IMR-90 (cell line): ENCODE results near the gene PITPNC1. TPM values are rescaled to one million over a fixed set of nuclear protein-coding genes. Genes with fewer than 3 reads are reported as not detected.

Experiments used
- ATAC-seq: fragments of 200-7000 bp; cut with Tn5 transposase; 2 replicates; pipeline ENCODE4 v1.9.1; 2020; ENCODE audit warnings: low read depth, mild to moderate bottlenecking, moderate library complexity
- BruUV-seq: library from RNA; stranded (reverse); fragments of 400-500 nt; replicated peaks from 2 replicates; lab custom pipeline; 2021; lab: Mats Ljungman, UMichigan
- CTCF ChIA-PET: fragments of 300-600 bp; formaldehyde crosslinking; extraction: SDS; loops from one replicate; lab custom pipeline; 2021; ENCODE audit warnings: antibody characterized with exemption; lab: Yijun Ruan, JAX
- POLR2A ChIA-PET: fragments of 300-600 bp; sonication (Branson Sonifier 250); formaldehyde crosslinking; loops from one replicate; lab custom pipeline; 2022; ENCODE audit warnings: antibody characterized with exemption; ENCODE audit not compliant: unreplicated experiment; lab: Charles Lee
- DNase-seq: peaks from one replicate; pipeline ENCODE4 v3.0.0; 2013
- H2AFZ ChIP-seq: replicated peaks from 2 replicates; pipeline ENCODE3; 2013; ENCODE audit warnings: low read length, mild to moderate bottlenecking; ENCODE audit not compliant: poor library complexity
- H2AK5ac ChIP-seq: 2 replicates; pipeline ENCODE4 v1.6.1; 2013; ENCODE audit warnings: low read depth, low read length, inconsistent platforms
- H2AK9ac ChIP-seq: replicated peaks from 2 replicates; pipeline ENCODE3; 2013; ENCODE audit warnings: mild to moderate bottlenecking, low read depth, low read length, moderate library complexity; ENCODE audit not compliant: poor library complexity
- H2BK120ac ChIP-seq: 2 replicates; pipeline ENCODE4 v1.6.1; 2013; ENCODE audit warnings: low read depth, low read length, inconsistent platforms
- H2BK15ac ChIP-seq: 3 replicates; pipeline ENCODE4 v1.6.1; 2013; ENCODE audit warnings: low read depth, low read length, inconsistent platforms
- H2BK20ac ChIP-seq: 2 replicates; pipeline ENCODE4 v1.6.1; 2013; ENCODE audit warnings: low read depth, mild to moderate bottlenecking, inconsistent platforms, low read length, moderate library complexity
- H2BK5ac ChIP-seq: 2 replicates; pipeline ENCODE4 v1.6.1; 2013; ENCODE audit warnings: mild to moderate bottlenecking, low read depth, low read length, inconsistent platforms; ENCODE audit not compliant: poor library complexity, severe bottlenecking
- H3K14ac ChIP-seq: replicated peaks from 2 replicates; pipeline ENCODE4 v1.6.1; 2013; ENCODE audit warnings: low read depth, low read length, inconsistent platforms
- H3K18ac ChIP-seq: 2 replicates; pipeline ENCODE4 v1.6.1; 2013; ENCODE audit warnings: low read depth, low read length, control low read depth
- H3K23ac ChIP-seq: 2 replicates; pipeline ENCODE4 v1.6.1; 2013; ENCODE audit warnings: low read depth, low read length, inconsistent platforms
- H3K27ac ChIP-seq: 2 replicates; pipeline ENCODE4 v1.5.1; 2013; ENCODE audit warnings: mild to moderate bottlenecking, control low read depth, low read length; ENCODE audit not compliant: insufficient read depth
- H3K27me3 ChIP-seq: 2 replicates; pipeline ENCODE4 v1.6.1; 2013; ENCODE audit warnings: low read length; ENCODE audit not compliant: control insufficient read depth, insufficient read depth
- H3K36me3 ChIP-seq: 2 replicates; pipeline ENCODE4 v1.6.1; 2013; ENCODE audit warnings: low read length, mixed read lengths; ENCODE audit not compliant: control insufficient read depth, insufficient read depth
- H3K4ac ChIP-seq: 2 replicates; pipeline ENCODE4 v1.6.1; 2013; ENCODE audit warnings: low read depth, low read length, inconsistent platforms
- H3K4me1 ChIP-seq: 2 replicates; pipeline ENCODE4 v1.6.1; 2013; ENCODE audit warnings: low read length, mixed read lengths; ENCODE audit not compliant: control insufficient read depth, insufficient read depth
- H3K4me2 ChIP-seq: 2 replicates; pipeline ENCODE4 v1.6.1; 2013; ENCODE audit warnings: low read depth, mild to moderate bottlenecking, control low read depth, low read length, moderate library complexity
- H3K4me3 ChIP-seq: 2 replicates; pipeline ENCODE4 v1.5.1; 2013; ENCODE audit warnings: low read depth, mild to moderate bottlenecking, control low read depth, low read length, moderate library complexity; ENCODE audit not compliant: insufficient read depth
- H3K56ac ChIP-seq: 2 replicates; pipeline ENCODE4 v1.6.1; 2013; ENCODE audit warnings: low read length, inconsistent platforms; ENCODE audit not compliant: insufficient read depth; ENCODE audit errors: extremely low read depth
- H3K79me1 ChIP-seq, 2 experiments: 2 replicates each; pipeline ENCODE4 v1.6.1; 2013; ENCODE audit warnings: low read length in 2 of 2, inconsistent platforms in 1 of 2, low read depth in 1 of 2
- H3K9ac ChIP-seq: 2 replicates; pipeline ENCODE4 v1.6.1; 2013; ENCODE audit warnings: low read depth, low read length, control low read depth
- H3K9me1 ChIP-seq: 2 replicates; pipeline ENCODE4 v1.6.1; 2013; ENCODE audit warnings: low read length, inconsistent platforms; ENCODE audit not compliant: insufficient read depth
- H3K9me3 ChIP-seq: 2 replicates; pipeline ENCODE4 v1.6.1; 2013; ENCODE audit warnings: low read length; ENCODE audit not compliant: control insufficient read depth, insufficient read depth
- H4K20me1 ChIP-seq: 2 replicates; pipeline ENCODE4 v1.6.1; 2013; ENCODE audit warnings: low read length, inconsistent platforms; ENCODE audit not compliant: insufficient read depth
- H4K5ac ChIP-seq: 2 replicates; pipeline ENCODE4 v1.6.1; 2013; ENCODE audit warnings: mild to moderate bottlenecking, low read depth, low read length, control low read depth
- H4K8ac ChIP-seq, 2 experiments: 2 replicates each; pipeline ENCODE4 v1.6.1; 2013; ENCODE audit warnings: low read depth in 2 of 2, low read length in 2 of 2, control low read depth in 1 of 2, inconsistent platforms in 1 of 2
- H4K91ac ChIP-seq: 2 replicates; pipeline ENCODE4 v1.6.1; 2013; ENCODE audit warnings: low read depth, low read length, inconsistent platforms; ENCODE audit not compliant: insufficient read depth
- BHLHE40 ChIP-seq: fragments of 150-350 bp; IDR thresholded peaks from 2 replicates; pipeline ENCODE4 v1.6.1; 2016; ENCODE audit warnings: mild to moderate bottlenecking, low read depth, low read length
- CEBPB ChIP-seq: IDR thresholded peaks from 2 replicates; pipeline ENCODE4 v1.6.1; 2012; ENCODE audit warnings: low read depth, low read length, improper control_type of control experiment
- CHD1 ChIP-seq: IDR thresholded peaks from 2 replicates; pipeline ENCODE4 v1.6.1; 2012; ENCODE audit warnings: low read depth, low read length, improper control_type of control experiment
- MAFK ChIP-seq: IDR thresholded peaks from 2 replicates; pipeline ENCODE4 v1.6.1; 2012; ENCODE audit warnings: low read depth, low read length, improper control_type of control experiment
- MXI1 ChIP-seq: IDR thresholded peaks from 2 replicates; pipeline ENCODE4 v1.6.1; 2012; ENCODE audit warnings: low read depth, mild to moderate bottlenecking, low read length, moderate library complexity, borderline replicate concordance
- NFE2L2 ChIP-seq: fragments of 150-350 bp; IDR thresholded peaks from 2 replicates; pipeline ENCODE4 v1.6.1; 2016; ENCODE audit warnings: low read depth, mild to moderate bottlenecking, low read length
- RAD21 ChIP-seq: IDR thresholded peaks from 2 replicates; pipeline ENCODE4 v1.6.1; 2012; ENCODE audit warnings: low read length, improper control_type of control experiment
- RCOR1 ChIP-seq: IDR thresholded peaks from 2 replicates; pipeline ENCODE4 v1.6.1; 2012; ENCODE audit warnings: mild to moderate bottlenecking, low read length, improper control_type of control experiment; ENCODE audit not compliant: insufficient replicate concordance
- RFX5 ChIP-seq: IDR thresholded peaks from 2 replicates; pipeline ENCODE4 v1.8.0; 2012; ENCODE audit warnings: low read depth, mild to moderate bottlenecking, low read length, moderate library complexity
- USF2 ChIP-seq: fragments of 150-350 bp; IDR thresholded peaks from 2 replicates; pipeline ENCODE4 v1.6.1; 2017; ENCODE audit warnings: mild to moderate bottlenecking, antibody characterized with exemption, low read length, low read depth
- WGBS, 2 experiments: methylation state at CpG; one replicate each; pipeline versions ENCODE4 v1.1.5 to v1.1.7; 2013; ENCODE audit warnings: missing lambda C conversion rate in 2 of 2; ENCODE audit not compliant: insufficient read length in 1 of 2; ENCODE audit errors: extremely low coverage in 2 of 2; 5-methylcytosine and 5-hydroxymethylcytosine counted together
- dilution Hi-C: fragments of 300-500 bp; cut with HindIII; formaldehyde crosslinking; loops from one replicate; pipeline ENCODE4 v1.14.3; 2018; ENCODE audit warnings: low sequenced_read_pairs; ENCODE audit not compliant: unreplicated experiment
- in situ Hi-C: fragments of 300-500 bp; cut with MboI; formaldehyde crosslinking; loops from 3 replicates; pipeline ENCODE4 v1.14.3; 2019; ENCODE audit warnings: low sequenced_read_pairs, inconsistent platforms, mixed read lengths
- intact Hi-C: fragments of 100-400 bp; cut with micrococcal nuclease; formaldehyde crosslinking; loops from 2 replicates; pipeline ENCODE4 v1.10.0; 2022
- polyA plus RNA-seq, 3 experiments: library from polyadenylated mRNA; depleted of rRNA; stranded (reverse); fragments of >200 nt; gene quantifications; 2 replicates each; pipeline ENCODE4 v1.2.3, GENCODE V29; 2012; ENCODE audit warnings: low replicate concordance in 1 of 3
- total RNA-seq: library from RNA; depleted of rRNA; stranded (reverse); fragments of >200 nt; gene quantifications from 2 replicates; pipeline ENCODE4 v1.2.3, GENCODE V29; 2012

The PITPNC1 gene
- total and polyA plus RNA-seq, 2 of the 4 experiments (the other 2 are of a cell fraction): 4.1 TPM

- H2AK5ac ChIP-seq: no peak overlapping the region
- no peak overlapping the region for H3K4ac ChIP-seq
- H4K20me1 ChIP-seq: no peaks in the 10 kb centered on the region
- no peaks in the 10 kb centered on the region; the same call in 1 of the 2 replicates for H3K9me1 ChIP-seq
- no peaks in the 10 kb centered on the region for H3K27me3 ChIP-seq
- H2BK5ac ChIP-seq: no peak overlapping the region
- TF ChIP-seq RCOR1 (no peak), CEBPB (no peak), MXI1 (no peak), BHLHE40 (no peak), USF2 (no peak), CHD1 (no peak), NFE2L2 (no peak), RAD21 (no peak), RFX5 (no peak), MAFK (no peak)
- H2BK120ac ChIP-seq: no peak overlapping the region
- no TSS peak for BruUV-seq
- WGBS, 2 experiments: 100% methylated on average over 2 of the region's 4 CpGs; no CpG with 5 or more reads in 1 of the 2 experiments
- no peak overlapping the region for H4K91ac ChIP-seq
- no peaks in the 10 kb centered on the region for H3K9me3 ChIP-seq
- peaks cover 15 to 17% of the 10 kb centered on the region in 2 experiments for H3K79me1 ChIP-seq
- no peak overlapping the region for H3K23ac ChIP-seq
- H2BK20ac ChIP-seq: no peak overlapping the region
- H3K36me3 ChIP-seq: no peaks in the 10 kb centered on the region
- H3K56ac ChIP-seq: no peak overlapping the region
- H4K5ac ChIP-seq: no peak overlapping the region
- no peak overlapping the region for H2AFZ ChIP-seq
- no peak overlapping the region for H3K9ac ChIP-seq
- H3K14ac ChIP-seq: no peak overlapping the region
- intact Hi-C loops (no loop called here), in situ Hi-C loops (no loop called here), dilution Hi-C loops (no loop called here)
- POLR2A ChIA-PET: no interaction called here
- no peak overlapping the region for H3K18ac ChIP-seq
- H3K4me3 ChIP-seq: no peak overlapping the region
- no peak overlapping the region for H2BK15ac ChIP-seq
- CTCF ChIA-PET: interaction anchor here (0.6 kb wide), 1 partner anchor 148 kb away, joined by 3 read pairs; no protein-coding TSS in a partner anchor
- no peak overlapping the region for H4K8ac ChIP-seq
- H3K4me1 ChIP-seq: peaks cover 3% of the 10 kb centered on the region; the same call in 1 of the 2 replicates
- ATAC-seq (no peak), DNase-seq (no peak)
- no peak overlapping the region for H2AK9ac ChIP-seq
- H3K4me2 ChIP-seq: no peak overlapping the region
- H3K27ac ChIP-seq: no peak overlapping the region
These were observed 149.6 kb downstream of the PITPNC1 start for GRCh38 chr17:67526700-67527099.
